Ishikawa (cell line): ENCODE results near the gene PDE7B.

ENCODE experiments used
- CEBPB ChIP-seq: IDR thresholded peaks from 2 replicates; pipeline ENCODE4 v1.6.1; 2012
- CREB1 ChIP-seq: IDR thresholded peaks from 2 replicates; pipeline ENCODE4 v1.6.1; 2012; ENCODE audit warnings: low read depth
- EGR1 ChIP-seq: IDR thresholded peaks from 2 replicates; pipeline ENCODE4 v1.6.1; 2012
- EP300 ChIP-seq: IDR thresholded peaks from 2 replicates; pipeline ENCODE4 v1.6.1; 2012; ENCODE audit warnings: borderline replicate concordance
- FOXM1 ChIP-seq: IDR thresholded peaks from 2 replicates; pipeline ENCODE4 v1.6.1; 2012; ENCODE audit warnings: low read depth, borderline replicate concordance
- MAX ChIP-seq: IDR thresholded peaks from 2 replicates; pipeline ENCODE4 v1.6.1; 2012
- NFIC ChIP-seq: IDR thresholded peaks from 2 replicates; pipeline ENCODE4 v1.6.1; 2012
- RAD21 ChIP-seq: IDR thresholded peaks from 2 replicates; pipeline ENCODE4 v1.6.1; 2012; ENCODE audit warnings: low read depth
- REST ChIP-seq: IDR thresholded peaks from 2 replicates; pipeline ENCODE4 v1.6.1; 2012; ENCODE audit warnings: low read depth, mild to moderate bottlenecking
- TAF1 ChIP-seq: IDR thresholded peaks from 2 replicates; pipeline ENCODE4 v1.6.1; 2012; ENCODE audit warnings: low read depth, mild to moderate bottlenecking
- TCF12 ChIP-seq: IDR thresholded peaks from 2 replicates; pipeline ENCODE4 v1.6.1; 2012; ENCODE audit warnings: low read depth
- TEAD4 ChIP-seq: IDR thresholded peaks from 2 replicates; pipeline ENCODE4 v1.6.1; 2012
- YY1 ChIP-seq: IDR thresholded peaks from 2 replicates; pipeline ENCODE4 v1.6.1; 2012; ENCODE audit warnings: low read depth
- ZBTB7A ChIP-seq: IDR thresholded peaks from 2 replicates; pipeline ENCODE4 v1.6.1; 2012; ENCODE audit warnings: low read depth
- TF ChIP-seq, protein P1 (sequence below): IDR thresholded peaks from 2 replicates; pipeline ENCODE4 v1.6.1; 2012

The PDE7B gene

DNA sequence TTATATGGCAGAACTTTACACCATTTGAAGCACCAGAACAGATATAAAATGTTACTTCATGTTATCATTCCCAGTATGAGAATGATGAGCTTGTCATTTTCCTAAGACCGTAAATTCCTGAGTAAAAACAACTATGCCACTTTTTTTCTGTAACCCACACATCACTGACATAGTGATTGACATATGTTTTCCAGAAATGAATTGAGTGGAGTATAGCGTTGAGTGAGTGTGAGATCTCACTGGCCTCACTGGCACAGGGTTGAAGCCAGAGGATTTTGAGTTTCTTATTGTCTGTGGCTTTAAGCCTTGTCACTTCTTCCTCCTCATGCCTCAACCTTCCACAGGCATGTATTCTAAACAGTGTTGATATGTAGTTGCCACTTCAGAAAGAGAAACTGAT is 62.3 kb downstream of the PDE7B start:
- no peak for TF ChIP-seq YY1
- TF ChIP-seq CEBPB = no peak
- no peak for TF ChIP-seq TEAD4
- TF ChIP-seq, protein P1, sequence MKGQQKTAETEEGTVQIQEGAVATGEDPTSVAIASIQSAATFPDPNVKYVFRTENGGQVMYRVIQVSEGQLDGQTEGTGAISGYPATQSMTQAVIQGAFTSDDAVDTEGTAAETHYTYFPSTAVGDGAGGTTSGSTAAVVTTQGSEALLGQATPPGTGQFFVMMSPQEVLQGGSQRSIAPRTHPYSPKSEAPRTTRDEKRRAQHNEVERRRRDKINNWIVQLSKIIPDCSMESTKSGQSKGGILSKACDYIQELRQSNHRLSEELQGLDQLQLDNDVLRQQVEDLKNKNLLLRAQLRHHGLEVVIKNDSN = no peak
- no peak for TF ChIP-seq REST
- TF ChIP-seq CREB1 = no peak
- no peak for TF ChIP-seq NFIC
- no peak for TF ChIP-seq MAX
- TF ChIP-seq ZBTB7A = no peak
- no peak for TF ChIP-seq FOXM1
- TF ChIP-seq EGR1 = no peak

- no peak for TF ChIP-seq TAF1
- TF ChIP-seq RAD21 = no peak
- TF ChIP-seq, protein P1 = no peak
- no peak for TF ChIP-seq TEAD4
- TF ChIP-seq CEBPB = no peak
Measured at GRCh38 chr6:135919026-135919425, 67.5 kb downstream of the PDE7B start.

GRCh38 chr6:135920689-135921088 is 69.2 kb downstream of the PDE7B start:
- TF ChIP-seq ZBTB7A = no peak
- no peak for TF ChIP-seq NFIC
- no peak for TF ChIP-seq RAD21
- no peak for TF ChIP-seq TEAD4
- TF ChIP-seq EGR1 = no peak
- TF ChIP-seq EP300 = no peak
- no peak for TF ChIP-seq CREB1
- TF ChIP-seq MAX = no peak
- no peak for TF ChIP-seq REST
- TF ChIP-seq, protein P1 = no peak
- no peak for TF ChIP-seq TAF1
- no peak for TF ChIP-seq YY1
- no peak for TF ChIP-seq FOXM1

DNA sequence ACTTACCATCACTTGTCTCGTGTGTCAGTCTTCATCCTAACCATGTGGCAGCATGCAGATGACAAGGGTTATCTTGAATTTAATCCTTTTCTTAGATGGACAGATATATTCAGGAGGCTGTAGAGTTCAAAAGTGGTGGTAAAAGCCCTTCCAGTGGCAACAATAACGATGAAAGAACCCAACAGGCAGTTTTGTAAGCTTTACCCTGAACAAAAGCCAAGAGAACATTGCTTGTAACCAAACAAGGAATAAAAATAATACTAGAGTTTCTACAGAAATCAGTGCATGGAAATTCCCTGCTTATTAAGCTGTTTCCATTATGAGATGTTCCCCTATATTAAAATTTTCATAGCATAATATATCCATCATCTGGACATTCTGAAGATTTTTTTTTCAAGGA is 69.7 kb downstream of the PDE7B start:
- TF ChIP-seq, protein P1 = no peak
- TF ChIP-seq CEBPB (no peak), TAF1 (no peak), TCF12 (no peak), FOXM1 (no peak), EP300 (no peak), NFIC (no peak), TEAD4 (no peak)

- peak; percentile 87 for TF ChIP-seq EP300
- peak; percentile 63; the same call in 1 of the 2 replicates for TF ChIP-seq TEAD4
- TF ChIP-seq CREB1 = no peak
- TF ChIP-seq CEBPB = 0 out of 2 replicates have a peak, but pooled peaks have one; percentile 30
- no peak; the same call in 1 of the 2 replicates for TF ChIP-seq RAD21
- 0 out of 2 replicates have a peak, but pooled peaks have one; percentile 3 for TF ChIP-seq MAX
- TF ChIP-seq FOXM1 = peak; percentile 76
- peak; percentile 75 for TF ChIP-seq TCF12
- TF ChIP-seq ZBTB7A = no peak
- TF ChIP-seq NFIC = peak; percentile 55; the same call in 1 of the 2 replicates
Measured at GRCh38 chr6:135922174-135922573, 70.7 kb downstream of the PDE7B start.
